ENCODE data around the gene EPC2.

EPC2 gene

DNA sequence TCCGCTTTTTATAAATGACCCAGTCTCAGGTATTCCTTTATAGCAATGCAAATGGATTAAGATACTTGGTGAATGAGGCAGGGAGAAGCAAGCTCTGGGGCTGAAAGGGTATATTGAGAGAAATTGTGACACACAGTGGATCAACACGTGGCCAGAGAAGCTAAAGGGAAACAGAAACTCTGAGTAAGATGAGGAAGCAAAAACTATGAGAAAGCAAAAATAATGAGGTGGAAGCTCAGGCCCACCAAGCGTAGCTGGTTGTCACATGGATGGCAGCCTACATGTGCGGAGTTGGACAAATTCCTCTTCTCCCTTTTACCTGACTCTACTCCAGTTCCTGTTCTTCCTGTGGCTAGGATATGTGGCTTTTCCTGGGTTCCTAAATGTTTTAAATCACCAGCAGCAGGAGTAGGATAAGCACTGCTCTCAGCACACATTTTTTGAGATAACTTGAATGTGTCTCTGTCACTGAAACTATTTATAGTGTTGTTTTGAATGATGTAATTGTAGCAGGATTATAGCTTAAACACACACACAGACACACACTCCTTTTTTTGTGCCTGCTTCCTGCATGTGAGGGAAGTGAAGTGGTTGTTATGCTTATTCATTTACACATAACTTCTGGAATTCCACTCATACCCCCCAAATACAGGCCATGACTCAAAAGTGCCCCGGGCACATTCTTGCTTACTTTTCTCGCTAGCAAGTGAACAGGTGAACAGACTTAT lies 30.1 kb upstream of the EPC2 start:
- Histone ChIP-seq H3K9me3 (ENCODE audit: control insufficient read depth, low read length) (no peaks in the 10 kb centered on the region), H3K27ac (ENCODE audit: insufficient read depth, low read depth, low read length, poor library complexity, severe bottlenecking) (peak overlapping the region; percentile 39), H3K36me3 (ENCODE audit: control insufficient read depth, insufficient read depth, low read length) (no peaks in the 10 kb centered on the region), H3K4me1 (ENCODE audit: control insufficient read depth, insufficient read depth, low read length) (peaks cover 19% of the 10 kb centered on the region), H3K27me3 (ENCODE audit: control insufficient read depth, insufficient read depth, low read length, poor library complexity, severe bottlenecking) (no peaks in the 10 kb centered on the region), H3K4me3 (ENCODE audit: insufficient read depth, low read depth, low read length) (no peak overlapping the region)
- WGBS, 2 experiments: 66 to 76% methylated on average over 6 of the region's 6 CpGs

GRCh38 chr2:148615381-148615841 lies 29.1 kb upstream of the EPC2 start:
- H3K36me3 ChIP-seq (ENCODE audit: control insufficient read depth, insufficient read depth, low read length): no peaks in the 10 kb centered on the region
- WGBS, 2 experiments: 74 to 80% methylated on average over 3 of the region's 3 CpGs
- H3K4me1 ChIP-seq (ENCODE audit: control insufficient read depth, insufficient read depth, low read length): peaks cover 19% of the 10 kb centered on the region
- no peaks in the 10 kb centered on the region for H3K27me3 ChIP-seq (ENCODE audit: control insufficient read depth, insufficient read depth, low read length, poor library complexity, severe bottlenecking)
- H3K4me3 ChIP-seq (ENCODE audit: insufficient read depth, low read depth, low read length): no peak overlapping the region
- H3K27ac ChIP-seq (ENCODE audit: insufficient read depth, low read depth, low read length, poor library complexity, severe bottlenecking): no peak overlapping the region
- H3K9me3 ChIP-seq (ENCODE audit: control insufficient read depth, low read length): no peaks in the 10 kb centered on the region

GRCh38 chr2:148616662-148617061 lies 27.9 kb upstream of the EPC2 start:
- H3K9me3 ChIP-seq (ENCODE audit: control insufficient read depth, low read length): no peaks in the 10 kb centered on the region
- no peak overlapping the region for H3K27ac ChIP-seq (ENCODE audit: insufficient read depth, low read depth, low read length, poor library complexity, severe bottlenecking)
- H3K4me1 ChIP-seq (ENCODE audit: control insufficient read depth, insufficient read depth, low read length): peaks cover 19% of the 10 kb centered on the region
- H3K4me3 ChIP-seq (ENCODE audit: insufficient read depth, low read depth, low read length): no peak overlapping the region
- no peaks in the 10 kb centered on the region for H3K36me3 ChIP-seq (ENCODE audit: control insufficient read depth, insufficient read depth, low read length)
- no peaks in the 10 kb centered on the region for H3K27me3 ChIP-seq (ENCODE audit: control insufficient read depth, insufficient read depth, low read length, poor library complexity, severe bottlenecking)

DNA sequence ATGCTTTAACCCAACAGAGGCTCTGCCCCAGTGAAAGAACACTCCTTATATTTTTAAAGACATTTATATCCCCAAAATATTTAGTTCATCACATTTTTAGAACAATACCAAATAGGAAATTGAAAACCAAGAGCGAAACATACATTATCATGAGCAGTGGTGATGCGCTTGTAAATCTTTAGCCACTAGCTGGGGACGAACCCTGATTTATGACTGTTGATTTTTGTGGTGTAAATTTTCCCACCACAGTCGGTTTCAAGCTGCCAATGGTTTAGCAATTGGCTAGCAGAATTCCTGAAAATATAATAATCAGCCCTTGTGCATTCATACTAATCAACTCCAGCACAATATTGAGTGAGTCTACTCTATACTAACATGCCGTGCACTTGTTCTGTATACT lies 27.3 kb upstream of the EPC2 start:
- no peaks in the 10 kb centered on the region for H3K27me3 ChIP-seq (ENCODE audit: control insufficient read depth, insufficient read depth, low read length, poor library complexity, severe bottlenecking)
- peaks cover 19% of the 10 kb centered on the region for H3K4me1 ChIP-seq (ENCODE audit: control insufficient read depth, insufficient read depth, low read length)
- no peaks in the 10 kb centered on the region for H3K36me3 ChIP-seq (ENCODE audit: control insufficient read depth, insufficient read depth, low read length)
- 91 to 96% methylated on average over 5 of the region's 5 CpGs for WGBS, 2 experiments
- no peak overlapping the region for H3K27ac ChIP-seq (ENCODE audit: insufficient read depth, low read depth, low read length, poor library complexity, severe bottlenecking)
- no peaks in the 10 kb centered on the region for H3K9me3 ChIP-seq (ENCODE audit: control insufficient read depth, low read length)
- no peak overlapping the region for H3K4me3 ChIP-seq (ENCODE audit: insufficient read depth, low read depth, low read length)

GRCh38 chr2:148619560-148620195 lies 24.9 kb upstream of the EPC2 start:
- WGBS, 2 experiments: 92 to 94% methylated on average over 3 to 4 of the region's 4 CpGs
- Histone ChIP-seq H3K4me1 (ENCODE audit: control insufficient read depth, insufficient read depth, low read length) (peaks cover 8% of the 10 kb centered on the region), H3K4me3 (ENCODE audit: insufficient read depth, low read depth, low read length) (no peak overlapping the region), H3K27me3 (ENCODE audit: control insufficient read depth, insufficient read depth, low read length, poor library complexity, severe bottlenecking) (no peaks in the 10 kb centered on the region), H3K36me3 (ENCODE audit: control insufficient read depth, insufficient read depth, low read length) (no peaks in the 10 kb centered on the region), H3K27ac (ENCODE audit: insufficient read depth, low read depth, low read length, poor library complexity, severe bottlenecking) (no peak overlapping the region), H3K9me3 (ENCODE audit: control insufficient read depth, low read length) (no peaks in the 10 kb centered on the region)

GRCh38 chr2:148622366-148622765 lies 22.2 kb upstream of the EPC2 start:
- Histone ChIP-seq H3K4me3 (ENCODE audit: insufficient read depth, low read depth, low read length) (no peak overlapping the region), H3K4me1 (ENCODE audit: control insufficient read depth, insufficient read depth, low read length) (no peaks in the 10 kb centered on the region), H3K36me3 (ENCODE audit: control insufficient read depth, insufficient read depth, low read length) (no peaks in the 10 kb centered on the region), H3K27ac (ENCODE audit: insufficient read depth, low read depth, low read length, poor library complexity, severe bottlenecking) (no peak overlapping the region), H3K9me3 (ENCODE audit: control insufficient read depth, low read length) (no peaks in the 10 kb centered on the region), H3K27me3 (ENCODE audit: control insufficient read depth, insufficient read depth, low read length, poor library complexity, severe bottlenecking) (no peaks in the 10 kb centered on the region)
- WGBS, 2 experiments: 92% methylated on average over 2 to 3 of the region's 3 CpGs

GRCh38 chr2:148623086-148623485 lies 21.5 kb upstream of the EPC2 start:
- H3K36me3 ChIP-seq (ENCODE audit: control insufficient read depth, insufficient read depth, low read length): no peaks in the 10 kb centered on the region
- H3K27me3 ChIP-seq (ENCODE audit: control insufficient read depth, insufficient read depth, low read length, poor library complexity, severe bottlenecking): no peaks in the 10 kb centered on the region
- no peaks in the 10 kb centered on the region for H3K4me1 ChIP-seq (ENCODE audit: control insufficient read depth, insufficient read depth, low read length)
- no peak overlapping the region for H3K27ac ChIP-seq (ENCODE audit: insufficient read depth, low read depth, low read length, poor library complexity, severe bottlenecking)
- H3K4me3 ChIP-seq (ENCODE audit: insufficient read depth, low read depth, low read length): no peak overlapping the region
- H3K9me3 ChIP-seq (ENCODE audit: control insufficient read depth, low read length): no peaks in the 10 kb centered on the region

DNA sequence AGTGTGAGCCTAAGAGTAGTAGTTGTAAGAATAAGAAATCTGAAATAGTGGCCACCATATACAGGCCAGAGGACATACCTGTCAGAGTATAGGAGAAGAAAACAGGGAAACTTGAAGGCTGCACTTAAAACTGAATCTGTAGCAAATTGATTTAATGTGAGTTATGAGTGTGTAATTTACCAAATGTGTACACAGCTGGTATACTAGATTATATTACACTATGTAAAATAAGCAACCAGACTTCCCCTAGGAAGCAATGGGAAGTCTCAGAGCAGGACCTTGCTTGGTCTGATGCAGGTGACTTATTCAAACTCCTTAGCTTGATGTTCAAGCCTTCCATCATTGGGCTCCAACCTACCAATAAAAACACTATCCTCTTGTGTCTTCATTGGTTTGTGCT lies 17.3 kb upstream of the EPC2 start:
- Histone ChIP-seq H3K27me3 (ENCODE audit: control insufficient read depth, insufficient read depth, low read length, poor library complexity, severe bottlenecking) (no peaks in the 10 kb centered on the region), H3K36me3 (ENCODE audit: control insufficient read depth, insufficient read depth, low read length) (no peaks in the 10 kb centered on the region), H3K9me3 (ENCODE audit: control insufficient read depth, low read length) (no peaks in the 10 kb centered on the region)

GRCh38 chr2:148634749-148635148 lies 9.8 kb upstream of the EPC2 start:
- no peak overlapping the region for H3K27ac ChIP-seq (ENCODE audit: insufficient read depth, low read depth, low read length, poor library complexity, severe bottlenecking)
- no peaks in the 10 kb centered on the region for H3K4me1 ChIP-seq (ENCODE audit: control insufficient read depth, insufficient read depth, low read length)
- no peaks in the 10 kb centered on the region for H3K36me3 ChIP-seq (ENCODE audit: control insufficient read depth, insufficient read depth, low read length)
- H3K9me3 ChIP-seq (ENCODE audit: control insufficient read depth, low read length): no peaks in the 10 kb centered on the region
- 70 to 81% methylated on average over 2 of the region's 2 CpGs for WGBS, 2 experiments
- H3K27me3 ChIP-seq (ENCODE audit: control insufficient read depth, insufficient read depth, low read length, poor library complexity, severe bottlenecking): no peaks in the 10 kb centered on the region
- H3K4me3 ChIP-seq (ENCODE audit: insufficient read depth, low read depth, low read length): no peak overlapping the region

More for the DNA sequence above, 17.3 kb upstream of the EPC2 start:
- no peak overlapping the region for H3K27ac ChIP-seq (ENCODE audit: insufficient read depth, low read depth, low read length, poor library complexity, severe bottlenecking)
- no peaks in the 10 kb centered on the region for H3K4me1 ChIP-seq (ENCODE audit: control insufficient read depth, insufficient read depth, low read length)
- no peak overlapping the region for H3K4me3 ChIP-seq (ENCODE audit: insufficient read depth, low read depth, low read length)

- H3K27ac ChIP-seq (ENCODE audit: insufficient read depth, low read depth, low read length, poor library complexity, severe bottlenecking): no peak overlapping the region
- 91 to 96% methylated on average over 5 of the region's 5 CpGs for WGBS, 2 experiments
- H3K9me3 ChIP-seq (ENCODE audit: control insufficient read depth, low read length): no peaks in the 10 kb centered on the region
- no peaks in the 10 kb centered on the region for H3K36me3 ChIP-seq (ENCODE audit: control insufficient read depth, insufficient read depth, low read length)
- H3K4me1 ChIP-seq (ENCODE audit: control insufficient read depth, insufficient read depth, low read length): peaks cover 3% of the 10 kb centered on the region
- H3K27me3 ChIP-seq (ENCODE audit: control insufficient read depth, insufficient read depth, low read length, poor library complexity, severe bottlenecking): peaks cover 13% of the 10 kb centered on the region
- no peak overlapping the region for H3K4me3 ChIP-seq (ENCODE audit: insufficient read depth, low read depth, low read length)
These were observed 6.0 kb upstream of the EPC2 start for GRCh38 chr2:148638543-148638942.

Measured in ectodermal cell (in vitro differentiated cells).